LNCaP clone FGC (cell line): Measurements from ENCODE around the gene REEP6.

Experiments
- DNase-seq: peaks from one replicate; pipeline ENCODE4 v3.0.0-alpha.2; 2011; ENCODE audit warnings: low read depth
- H3K4me3 ChIP-seq: 2 replicates; pipeline ENCODE4 v1.5.1; 2011; ENCODE audit warnings: mild to moderate bottlenecking, low read depth, low read length, control low read depth
- CTCF ChIP-seq: IDR thresholded peaks from 2 replicates; pipeline ENCODE4 v1.5.1; 2012; ENCODE audit warnings: mild to moderate bottlenecking; ENCODE audit not compliant: control insufficient read depth, insufficient read depth; ENCODE audit errors: extremely low read depth

The REEP6 gene

GRCh38 chr19:1470305-1471009, 20.5 kb upstream of the REEP6 start:
- DNase-seq, result no peak
- TF ChIP-seq CTCF, result no peak
- H3K4me3 ChIP-seq, result no peak overlapping the region

- no peak for DNase-seq
- no peak for TF ChIP-seq CTCF
- no peak overlapping the region for H3K4me3 ChIP-seq
These were observed 19.9 kb upstream of the REEP6 start for GRCh38 chr19:1471010-1471514.

DNA sequence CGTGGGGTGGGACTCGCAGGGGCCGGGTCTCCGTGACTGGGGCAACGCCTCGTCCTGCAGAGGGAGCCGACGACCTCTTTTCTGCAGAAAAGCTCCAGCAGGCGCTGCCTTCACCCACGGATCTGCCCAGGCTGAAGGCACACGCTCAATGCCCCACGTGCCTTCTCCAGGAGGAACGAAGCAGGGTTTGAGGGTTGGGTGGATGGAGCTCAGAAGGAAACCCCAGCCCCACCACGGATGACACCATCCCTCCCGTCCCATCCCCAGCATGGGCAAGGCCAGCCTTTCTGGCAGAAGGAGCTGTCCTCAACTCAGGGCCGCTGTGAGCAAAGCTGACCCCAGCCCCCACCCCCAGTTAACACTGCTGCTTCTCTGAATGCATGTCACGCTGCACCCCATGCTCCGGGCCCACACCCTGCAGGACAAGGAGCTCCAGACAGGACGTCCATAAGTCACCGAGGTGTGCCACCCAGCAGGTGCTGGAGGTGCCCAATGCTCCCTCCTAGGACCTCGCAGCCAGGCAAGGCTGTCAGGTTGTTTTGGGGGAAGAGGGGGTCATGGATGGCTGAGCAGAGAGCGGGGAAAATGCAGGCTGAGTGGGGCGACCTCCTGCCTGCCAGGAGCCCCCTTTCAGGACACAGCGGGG, 19.3 kb upstream of the REEP6 start:
- DNase-seq, result no peak

DNA sequence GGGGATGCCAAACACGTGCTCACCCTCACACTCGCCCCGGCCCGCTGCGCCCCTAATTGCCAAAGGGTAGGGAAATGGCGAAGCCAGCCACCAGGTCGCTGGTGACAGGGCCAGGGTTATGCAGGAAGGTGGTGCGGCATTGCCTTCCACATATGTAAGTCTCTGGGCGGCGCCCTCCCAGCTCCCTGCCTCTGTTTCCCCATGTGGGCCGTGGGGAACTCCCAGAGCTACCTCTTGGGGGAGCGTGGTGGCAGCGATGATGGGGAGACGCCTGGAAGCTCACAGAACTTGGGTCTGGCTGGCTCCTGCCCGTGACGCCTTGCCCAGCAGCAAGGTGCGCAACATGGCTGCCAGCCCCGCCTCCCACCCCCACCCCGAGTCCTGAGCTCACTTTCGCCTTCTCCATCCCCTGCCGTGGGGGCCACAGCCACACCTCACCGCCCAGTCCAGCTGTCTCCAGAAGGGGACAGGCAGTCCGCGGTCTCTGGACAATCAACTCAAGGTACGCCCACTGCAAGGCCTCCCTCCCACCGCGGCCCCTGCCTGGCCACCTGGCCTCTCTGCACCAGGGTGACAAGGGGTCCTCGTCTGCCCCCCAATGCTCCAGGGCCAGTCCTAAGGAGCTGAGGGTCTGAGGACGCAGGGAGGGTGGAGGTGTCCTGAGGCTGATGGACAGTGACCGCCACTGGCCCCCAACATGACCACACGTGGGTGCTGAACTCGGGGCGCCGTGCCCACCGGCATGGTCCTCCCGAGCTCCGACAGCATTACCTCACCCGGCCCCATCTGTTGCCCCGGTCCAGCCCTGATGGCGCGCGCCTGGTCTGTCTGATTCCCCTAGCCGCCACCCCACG, 18.5 kb upstream of the REEP6 start:
- no peak overlapping the region for H3K4me3 ChIP-seq
- no peak for TF ChIP-seq CTCF
- DNase-seq, result no peak

More for the DNA sequence above, 19.3 kb upstream of the REEP6 start:
- TF ChIP-seq CTCF, result no peak
- H3K4me3 ChIP-seq, result no peak overlapping the region

DNA sequence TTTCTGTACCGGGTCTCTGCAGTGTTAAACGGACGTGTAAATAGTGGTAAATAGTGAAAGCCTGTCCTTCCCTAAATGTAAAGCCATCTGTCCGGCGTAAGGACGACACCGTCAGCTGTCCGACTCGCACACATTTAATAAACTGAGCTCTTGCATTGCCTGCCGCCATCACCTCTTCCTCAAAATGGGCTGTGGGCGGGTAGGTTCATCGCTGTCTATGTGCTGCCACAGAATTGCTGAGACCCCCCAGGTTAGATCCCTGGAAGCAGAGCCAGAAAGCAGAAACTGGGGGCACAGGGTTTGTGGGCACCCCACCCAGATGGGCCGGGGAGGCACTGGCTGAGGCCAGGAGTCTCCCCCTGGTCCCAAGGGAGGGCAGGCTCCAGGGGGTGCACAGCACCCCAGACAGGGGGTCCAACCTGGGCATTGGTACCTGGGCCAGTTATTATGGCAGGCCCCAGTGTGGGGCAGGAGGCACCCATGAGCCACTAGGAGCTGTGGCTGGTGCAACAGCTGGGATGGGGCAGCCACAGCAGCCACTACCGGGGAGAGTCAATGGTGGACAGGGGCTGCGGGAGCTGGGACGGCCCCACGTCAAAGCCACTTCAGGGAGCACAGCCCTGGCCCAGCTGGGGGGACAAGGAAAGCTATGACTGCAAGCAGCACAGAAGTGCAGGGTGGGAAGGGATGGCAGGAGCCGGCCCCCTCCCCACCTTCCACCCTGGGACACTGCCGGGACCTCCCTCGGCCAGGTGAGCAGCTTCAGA, 17.7 kb upstream of the REEP6 start:
- no peak for DNase-seq
- TF ChIP-seq CTCF, result no peak
- no peak overlapping the region for H3K4me3 ChIP-seq

DNA sequence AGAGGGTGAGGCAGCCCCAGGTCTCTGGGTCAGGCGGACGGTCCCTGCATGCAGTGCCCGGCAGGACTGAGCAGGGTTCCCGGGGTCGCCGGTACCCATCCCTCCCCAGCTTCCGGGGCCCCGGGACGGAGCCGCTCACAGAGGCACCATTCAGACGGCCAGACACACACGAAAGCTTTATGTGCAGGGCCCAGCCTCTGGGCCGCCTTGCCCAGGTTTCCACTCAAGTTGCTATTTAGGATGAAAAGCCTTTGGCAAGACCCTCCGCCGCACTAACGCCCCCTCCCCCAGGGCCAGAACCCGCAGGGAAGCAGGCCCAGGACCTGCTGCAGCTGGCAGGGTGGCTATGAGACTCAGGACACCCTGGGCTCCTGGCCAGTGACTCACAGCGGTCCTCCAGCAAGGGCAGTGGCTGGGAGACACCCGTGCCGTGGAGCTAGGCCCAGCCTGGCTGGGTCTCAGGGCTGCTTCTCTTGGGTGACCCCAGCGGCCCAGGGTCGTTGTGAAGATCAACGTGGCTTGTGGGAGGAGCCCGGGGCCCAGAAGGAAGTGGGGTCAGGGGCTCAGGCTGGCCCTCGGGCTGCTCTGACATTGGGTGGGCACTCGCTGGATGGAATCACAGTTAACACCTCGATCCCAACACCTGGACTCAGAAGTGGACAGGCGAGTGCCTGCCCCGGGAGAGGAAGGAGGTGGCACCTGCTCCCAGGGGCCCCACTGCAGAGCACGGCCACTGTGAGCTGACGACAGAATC, 16.8 kb upstream of the REEP6 start:
- no peak overlapping the region for H3K4me3 ChIP-seq
- no peak for TF ChIP-seq CTCF
- no peak for DNase-seq
